ENCODE data around the gene ZNF260. TPM values are rescaled to one million over a fixed set of nuclear protein-coding genes. Genes with fewer than 3 reads are reported as not detected.

The ZNF260 gene
- total RNA-seq, 2 donors from 2014 or later, result 4.6 to 5.4 TPM

DNA sequence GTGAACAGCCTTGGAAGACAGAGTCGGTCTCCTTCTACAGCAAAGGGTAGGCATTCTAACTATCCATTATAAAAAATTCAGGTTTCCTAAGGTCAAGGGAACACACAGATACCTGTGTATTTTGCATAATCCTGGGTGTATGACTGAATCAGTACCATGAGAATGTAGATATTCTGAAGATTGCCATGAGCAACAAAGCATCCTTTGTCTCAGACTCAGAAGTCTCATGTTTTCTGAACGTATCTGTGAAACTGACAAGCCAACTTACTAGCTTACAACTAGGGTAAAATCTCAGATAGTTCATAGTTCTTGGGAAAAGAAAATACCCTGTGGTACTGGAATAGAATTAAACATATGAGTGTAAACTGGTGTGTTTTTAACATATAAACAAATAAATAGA, 45.2 kb downstream of the ZNF260 start:
- no peak for ATAC-seq
- H3K36me3 Mint-ChIP-seq (ENCODE audit: low read depth), result no peaks in the 10 kb centered on the region
- peaks cover 5% of the 10 kb centered on the region for H3K9me3 ChIP-seq (ENCODE audit: control insufficient read depth, low read length, poor library complexity, severe bottlenecking)
- H3K4me1 Mint-ChIP-seq, result peaks cover under 1% of the 10 kb centered on the region
- no peak for DNase-seq
- H3K4me3 Mint-ChIP-seq, result no peak overlapping the region
- H3K27me3 Mint-ChIP-seq, result no peaks in the 10 kb centered on the region
- H3K27ac Mint-ChIP-seq, result no peak overlapping the region

Other genes starting within 250 kb of the ZNF260 start
- 1 to 10 TPM; 3.5 to 4.7 TPM for gene ZFP14, start 149.1 kb downstream of the ZNF260 start, total RNA-seq
- gene ZFP82, start 109.6 kb downstream of the ZNF260 start, total RNA-seq, result 1 to 10 TPM; 1.4 to 2.2 TPM
- gene ZNF566, start 38.7 kb downstream of the ZNF260 start, total RNA-seq, result 1 to 10 TPM; 7.8 to 8.5 TPM
- 10 to 100 TPM; 25.9 to 30.6 TPM for gene ZNF529, start 45.0 kb upstream of the ZNF260 start, total RNA-seq
- 1 to 10 TPM; 6.4 to 7.0 TPM for gene ZNF382, start 77.0 kb upstream of the ZNF260 start, total RNA-seq
- gene ZNF461, start 138.6 kb upstream of the ZNF260 start, total RNA-seq, result 10 to 100 TPM in 1 of 2 donors, 1 to 10 TPM in 1; 9.0 to 11.1 TPM
- 1 to 10 TPM; 6.1 to 7.4 TPM for gene ZNF567, start 159.3 kb upstream of the ZNF260 start, total RNA-seq
- gene ZNF850, start 244.5 kb upstream of the ZNF260 start, total RNA-seq, result 1 to 10 TPM; 2.0 to 2.4 TPM

Data from T-helper 17 cell (primary cell).